ENCODE results near the gene TPMT. TPM values are rescaled to one million over a fixed set of nuclear protein-coding genes. Genes with fewer than 3 reads are reported as not detected.

The TPMT gene
- total RNA-seq, 1 experiment from 2014 or later = 14.4 TPM

- no peak for TF ChIP-seq MLX (CRISPR knock-in tag; IDR thresholded peaks at IDR 0.05)
Measured at GRCh38 chr6:18100296-18100695, 54.6 kb downstream of the TPMT start (continued).

- Mint-ChIP-seq H3K4me1 (peaks cover 3% of the 10 kb centered on the region; the same call in 1 of the 2 replicates), H3K27ac (no peak overlapping the region)
Measured at GRCh38 chr6:18099511-18099910, 55.4 kb downstream of the TPMT start.

More at GRCh38 chr6:18099511-18099910, 55.4 kb downstream of the TPMT start:
- H3K9me3 Mint-ChIP-seq = peaks cover 1% of the 10 kb centered on the region; the same call in 1 of the 2 replicates
- POLR2A ChIA-PET = no interaction called here
- H3K27me3 Mint-ChIP-seq (ENCODE audit: low read depth) = no peaks in the 10 kb centered on the region; the same call in 1 of the 2 replicates
- DNase-seq (ENCODE audit: low spot score) = no peak
- CTCF ChIA-PET = interaction anchor here (1.5 kb wide), 1 partner anchor 22 kb away, joined by 8 read pairs; no protein-coding TSS in a partner anchor
- no peak for ATAC-seq
- no peak overlapping the region for H3K4me3 Mint-ChIP-seq
- TF ChIP-seq ARID4B (CRISPR knock-in tag; IDR thresholded peaks at IDR 0.05; ENCODE audit: borderline replicate concordance) = no peak
- TF ChIP-seq NFYB (CRISPR knock-in tag; conservative IDR thresholded peaks at IDR 0.05; ENCODE audit: low read depth) = no peak
- TF ChIP-seq CDX4 (CRISPR knock-in tag; IDR thresholded peaks at IDR 0.05; ENCODE audit: borderline replicate concordance) = no peak
- no peak for TF ChIP-seq ZBTB43 (CRISPR knock-in tag; IDR thresholded peaks at IDR 0.05)
- TF ChIP-seq ZNF423 (CRISPR knock-in tag; IDR thresholded peaks at IDR 0.05) = no peak
- no peak for TF ChIP-seq ATF3 (CRISPR knock-in tag; conservative IDR thresholded peaks at IDR 0.05)
- TF ChIP-seq PRRX2 (CRISPR knock-in tag; IDR thresholded peaks at IDR 0.05) = no peak
- no peak for TF ChIP-seq TP53 (CRISPR knock-in tag; IDR thresholded peaks at IDR 0.05)
- TF ChIP-seq KAT7 (CRISPR knock-in tag; IDR thresholded peaks at IDR 0.05; ENCODE audit: borderline replicate concordance) = no peak
- no peak for TF ChIP-seq FOXK1 (CRISPR knock-in tag; IDR thresholded peaks at IDR 0.05)
- TF ChIP-seq ERG (CRISPR knock-in tag; IDR thresholded peaks at IDR 0.05) = no peak
- TF ChIP-seq ELF4 (CRISPR knock-in tag; IDR thresholded peaks at IDR 0.05; ENCODE audit: low read depth) = no peak
- TF ChIP-seq ZNF317 (CRISPR knock-in tag; IDR thresholded peaks at IDR 0.05; ENCODE audit: borderline replicate concordance, low read depth) = no peak
- no peak for TF ChIP-seq SOX15 (CRISPR knock-in tag; IDR thresholded peaks at IDR 0.05)
- no peak for TF ChIP-seq GABPB1 (CRISPR knock-in tag; IDR thresholded peaks at IDR 0.05)
- TF ChIP-seq CREB1 (CRISPR knock-in tag; IDR thresholded peaks at IDR 0.05) = no peak
- no peaks in the 10 kb centered on the region for H3K36me3 Mint-ChIP-seq

All from WTC11 (cell line).